GM21423 (cell line): ENCODE results near the gene GLI1.
"Not testable (repeated sequence)": the region's sequence is repeated elsewhere in the genome, so short reads cannot be mapped to it uniquely, and the experiment has no call there.

Experiments
- ATAC-seq: cut with Tn5 transposase; IDR thresholded peaks from one replicate; pipeline ENCODE4 v1.9.1; 2021; ENCODE audit warnings: mild to moderate bottlenecking, moderate library complexity; ENCODE audit not compliant: unreplicated experiment

Gene GLI1

DNA sequence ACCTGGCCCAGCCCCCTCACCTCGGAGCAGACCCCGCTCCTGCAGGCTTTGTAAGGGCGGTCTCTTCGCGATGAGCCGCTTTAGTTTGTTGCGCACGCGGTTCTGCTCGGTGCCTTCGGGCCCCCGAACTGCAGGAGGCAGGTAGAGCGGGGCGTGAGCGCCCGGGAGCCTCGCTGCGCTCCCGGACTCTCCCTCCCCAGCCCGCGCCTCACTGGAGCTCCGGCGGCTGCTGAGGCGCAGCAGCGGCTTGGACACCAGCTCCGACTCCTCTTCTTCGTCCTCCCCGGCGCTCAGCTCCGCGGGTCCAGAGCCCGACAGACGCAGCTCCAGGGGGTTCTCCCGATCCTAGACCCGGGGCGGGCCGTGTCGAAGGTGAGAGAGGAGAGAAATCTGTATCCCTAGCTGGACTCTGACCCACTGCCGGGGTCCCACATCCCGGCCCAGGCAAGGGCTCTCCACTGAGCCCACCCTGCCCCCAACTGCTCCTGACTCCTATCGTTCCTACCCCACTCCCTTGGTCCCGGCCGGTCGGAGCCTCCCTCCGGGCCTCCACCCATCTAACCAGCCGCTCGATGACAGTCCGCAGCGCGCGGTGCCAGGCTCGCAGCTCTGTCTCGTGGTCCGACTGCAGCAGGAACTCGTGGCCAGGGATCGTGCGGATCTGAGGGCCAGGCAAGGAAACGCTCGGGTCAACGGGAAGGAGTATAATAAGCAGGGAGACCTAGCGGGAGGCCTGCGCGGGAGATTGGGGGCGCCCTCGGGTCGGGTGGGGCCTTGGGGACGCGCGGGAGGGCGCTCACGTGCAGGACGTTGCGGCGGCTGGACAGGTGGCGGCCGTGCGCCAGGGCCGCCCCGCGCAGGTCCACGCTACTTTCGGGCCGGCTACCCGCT lies 15.9 kb downstream of the GLI1 start:
- no peak for ATAC-seq

DNA sequence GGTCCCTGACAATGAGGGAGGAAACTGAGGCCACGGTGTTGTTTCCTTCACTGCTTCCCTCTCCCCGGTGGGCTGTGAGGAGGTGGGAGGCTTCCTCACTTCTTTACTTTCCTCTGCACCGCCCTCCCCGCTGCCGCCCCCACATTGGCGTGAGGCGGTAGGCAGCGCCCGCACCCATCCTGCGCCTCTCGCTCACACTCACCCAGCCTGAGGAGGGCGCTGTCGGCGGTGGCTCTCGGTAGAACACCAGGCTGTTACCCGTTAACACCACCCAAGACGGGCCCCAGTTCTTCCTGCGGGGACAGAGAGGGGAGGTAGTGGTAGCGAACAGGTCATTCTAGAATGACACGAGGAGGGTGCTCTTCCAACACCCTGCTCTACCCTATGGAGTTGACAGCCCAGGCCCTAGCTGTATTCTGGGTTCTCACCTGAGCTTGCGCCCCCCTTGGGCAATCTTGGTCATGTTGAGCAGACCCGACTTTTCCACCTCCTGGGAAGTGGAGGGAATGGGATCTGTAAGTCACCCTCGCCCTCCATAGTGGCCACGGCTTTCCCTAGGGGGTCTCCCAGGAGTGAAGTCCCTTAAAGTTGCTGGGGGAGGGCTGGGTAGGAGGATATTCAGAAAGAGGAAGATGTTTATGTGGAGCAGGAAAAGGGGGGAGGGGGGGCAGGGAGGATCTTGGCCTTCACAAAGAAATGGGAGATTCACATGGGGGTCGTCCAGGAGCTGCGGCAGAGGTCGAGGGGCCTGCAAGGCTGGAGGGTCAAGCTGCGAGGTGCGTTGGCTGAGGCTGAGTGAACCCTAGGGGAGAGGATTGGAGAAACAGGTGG lies 16.8 kb downstream of the GLI1 start:
- ATAC-seq = no peak

- no peak for ATAC-seq
Measured at GRCh38 chr12:57476993-57477709, 17.6 kb downstream of the GLI1 start.

- ATAC-seq = no peak
Measured at GRCh38 chr12:57477710-57478681, 18.4 kb downstream of the GLI1 start.

DNA sequence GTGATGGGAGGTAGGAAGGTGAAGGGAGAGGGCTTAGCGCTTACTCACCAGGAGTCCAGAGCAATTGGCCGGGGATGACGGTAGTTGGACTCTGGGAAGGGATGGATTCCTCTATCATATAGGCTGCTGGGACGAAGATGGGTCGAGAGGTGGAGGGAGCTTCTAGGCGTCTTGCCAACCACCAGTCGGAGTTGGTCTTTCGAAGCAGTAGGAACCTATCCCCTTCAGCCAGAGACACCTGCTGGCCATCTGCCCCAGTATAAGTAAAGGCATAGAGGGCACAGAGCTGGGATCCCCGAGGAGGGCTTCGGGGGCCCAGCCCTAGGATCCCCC lies 19.4 kb downstream of the GLI1 start:
- no peak for ATAC-seq

GRCh38 chr12:57479376-57480115 lies 20.0 kb downstream of the GLI1 start, which contains the start of gene ARHGAP9:
ARHGAP9 (minus strand) TSS chr12:57479866; CDS start chr12:57479406, 460 bp downstream.
- ATAC-seq = peak; percentile 54

GRCh38 chr12:57481671-57482070 lies 22.1 kb downstream of the GLI1 start:
- no peak for ATAC-seq

DNA sequence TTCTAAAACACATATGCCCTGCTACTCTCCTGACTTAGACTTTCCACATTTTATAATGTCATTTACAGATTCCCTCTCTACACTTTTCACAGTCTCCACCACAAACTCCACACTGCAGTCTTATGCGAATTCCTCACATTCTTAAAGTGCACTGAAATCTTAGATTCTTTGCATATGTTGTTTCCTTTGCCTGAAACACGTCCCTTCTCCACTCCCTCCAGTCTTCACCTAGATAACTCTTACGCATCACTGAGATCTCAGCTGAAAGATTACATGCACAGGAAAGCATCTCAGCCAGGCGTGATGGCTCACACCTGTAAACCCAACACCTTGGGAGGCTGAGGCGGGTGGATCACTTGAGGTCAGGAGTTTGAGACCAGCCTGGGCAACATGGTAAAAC lies 23.9 kb downstream of the GLI1 start:
- ATAC-seq = no peak

DNA sequence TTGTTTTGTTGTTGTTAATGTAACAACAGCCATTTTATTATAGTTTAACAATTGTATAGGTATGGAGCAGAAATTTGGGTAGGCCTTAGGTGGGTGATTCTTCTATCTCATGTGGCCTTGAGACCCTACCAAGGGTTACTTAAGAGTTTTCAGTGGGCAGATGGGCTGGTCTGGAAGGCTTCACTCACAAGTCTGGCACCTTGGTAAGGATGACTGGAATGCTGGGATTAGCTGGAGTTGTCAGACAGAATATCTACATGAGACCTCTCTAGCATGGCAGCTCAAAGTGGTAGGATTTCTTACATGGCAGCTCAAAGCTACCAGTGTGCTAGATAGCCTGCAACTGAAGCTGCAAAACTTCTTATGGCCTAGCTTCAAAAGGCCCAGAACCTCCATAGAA lies 26.1 kb downstream of the GLI1 start:
- no peak for ATAC-seq

GRCh38 chr12:57487055-57487596 lies 27.5 kb downstream of the GLI1 start:
- ATAC-seq = no peak

- ATAC-seq = peak; percentile 97
Measured at GRCh38 chr12:57487597-57488401, 28.2 kb downstream of the GLI1 start, which contains the start of gene MARS1. MARS1 (plus strand) TSS chr12:57488068; CDS start chr12:57488091, 23 bp downstream.

DNA sequence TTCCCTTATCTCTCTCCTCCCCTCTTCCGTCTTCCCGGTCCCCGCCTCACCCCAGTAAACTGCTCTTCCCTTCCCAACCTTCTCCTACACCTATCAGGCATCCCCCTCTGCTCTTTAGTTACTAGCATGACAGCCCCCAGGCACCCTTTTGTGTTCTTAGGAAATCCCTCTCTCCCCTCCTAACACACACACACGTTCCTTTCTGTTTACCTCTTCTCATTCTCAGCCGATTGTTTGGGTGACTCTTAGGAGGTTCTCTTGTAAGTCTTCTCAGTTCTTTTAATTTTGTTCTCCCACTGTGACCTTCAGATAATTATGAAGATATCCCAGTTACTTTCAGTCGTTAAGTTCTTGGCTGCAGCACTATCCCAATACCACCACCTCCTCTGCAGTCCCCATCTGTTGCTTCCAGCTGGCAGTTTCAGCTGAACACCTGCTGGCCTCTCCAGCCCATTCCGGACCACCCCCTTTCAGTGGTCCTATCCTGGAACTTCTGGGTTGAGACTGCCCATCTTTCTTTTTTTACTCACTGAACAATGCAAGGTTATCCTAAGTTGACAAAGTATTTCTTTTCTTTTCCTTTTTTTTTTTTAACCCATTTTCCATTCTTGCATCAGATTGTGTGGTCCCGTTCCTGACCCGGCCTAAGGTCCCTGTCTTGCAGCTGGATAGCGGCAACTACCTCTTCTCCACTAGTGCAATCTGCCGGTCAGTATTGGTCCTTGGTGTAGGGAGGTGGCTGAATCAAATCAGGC lies 29.0 kb downstream of the GLI1 start:
- ATAC-seq = peak; percentile 3

GRCh38 chr12:57489157-57489641 lies 29.6 kb downstream of the GLI1 start:
- no peak for ATAC-seq

- no peak for ATAC-seq
Measured at GRCh38 chr12:57490126-57490525, 30.5 kb downstream of the GLI1 start.

GRCh38 chr12:57491393-57492280 lies 32.1 kb downstream of the GLI1 start:
- ATAC-seq = no peak

DNA sequence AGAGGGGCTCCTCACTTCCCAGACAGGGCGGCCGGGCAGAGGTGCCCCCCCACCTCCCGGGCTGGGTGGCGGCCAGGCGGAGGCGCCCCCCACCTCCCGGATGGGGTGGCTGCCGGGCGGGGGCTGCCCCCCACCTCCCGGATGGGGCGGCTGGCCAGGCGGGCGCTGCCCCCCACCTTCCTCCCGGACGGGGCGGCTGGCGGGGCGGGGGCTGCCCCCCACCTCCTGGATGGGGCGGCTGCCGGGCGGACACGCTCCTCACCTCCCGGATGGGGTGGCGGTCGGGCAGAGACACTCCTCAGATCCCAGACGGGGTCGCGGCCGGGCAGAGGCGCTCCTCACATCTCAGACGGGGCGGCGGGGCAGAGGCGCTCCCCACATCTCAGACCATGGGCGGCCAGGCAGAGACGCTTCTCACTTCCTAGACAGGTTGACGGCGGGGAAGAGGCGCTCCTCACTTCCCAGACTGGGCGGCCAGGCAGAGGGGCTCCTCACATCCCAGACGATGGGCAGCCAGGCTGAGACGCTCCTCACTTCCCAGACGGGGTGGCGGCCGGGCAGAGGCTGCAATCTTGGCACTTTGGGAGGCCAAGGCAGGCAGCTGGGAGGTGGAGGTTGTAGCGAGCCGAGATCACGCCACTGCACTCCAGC lies 35.6 kb downstream of the GLI1 start:
- ATAC-seq = not testable (repeated sequence)
